ENCODE data around the gene PRSS48.
"Not testable (repeated sequence)": the region's sequence is repeated elsewhere in the genome, so short reads cannot be mapped to it uniquely, and the experiment has no call there.

The PRSS48 gene

GRCh38 chr4:151260526-151260925 lies 16.4 kb upstream of the PRSS48 start:
- DNase-seq (ENCODE audit: low read depth in 2 of 2) = no peak

GRCh38 chr4:151263455-151263854 lies 13.5 kb upstream of the PRSS48 start:
- no peak for DNase-seq (ENCODE audit: low read depth in 2 of 2)

GRCh38 chr4:151266497-151266896 lies 10.5 kb upstream of the PRSS48 start:
- no peak for DNase-seq (ENCODE audit: low read depth in 2 of 2)

GRCh38 chr4:151267104-151267503 lies 9.9 kb upstream of the PRSS48 start:
- DNase-seq (ENCODE audit: low read depth in 2 of 2) = no peak

GRCh38 chr4:151267822-151268535 lies 9.0 kb upstream of the PRSS48 start:
- no peak for DNase-seq (ENCODE audit: low read depth in 2 of 2)

- DNase-seq (ENCODE audit: low read depth in 2 of 2) = not testable (repeated sequence)
These were observed 8.1 kb upstream of the PRSS48 start for GRCh38 chr4:151268905-151269304.

- DNase-seq (ENCODE audit: low read depth in 2 of 2) = no peak
These were observed 7.7 kb downstream of the PRSS48 start for GRCh38 chr4:151284534-151285245.

GRCh38 chr4:151287409-151287808 lies 10.4 kb downstream of the PRSS48 start:
- DNase-seq (ENCODE audit: low read depth in 2 of 2) = no peak

- no peak for DNase-seq (ENCODE audit: low read depth in 2 of 2)
These were observed 14.5 kb downstream of the PRSS48 start for GRCh38 chr4:151291485-151291884.

GRCh38 chr4:151292038-151292437 lies 15.1 kb downstream of the PRSS48 start:
- no peak for DNase-seq (ENCODE audit: low read depth in 2 of 2)

GRCh38 chr4:151294833-151295496 lies 18.0 kb downstream of the PRSS48 start:
- no peak for DNase-seq (ENCODE audit: low read depth in 2 of 2)

GRCh38 chr4:151296227-151296626 lies 19.3 kb downstream of the PRSS48 start:
- no peak for DNase-seq (ENCODE audit: low read depth in 2 of 2)

GRCh38 chr4:151297170-151297569 lies 20.2 kb downstream of the PRSS48 start:
- DNase-seq (ENCODE audit: low read depth in 2 of 2) = no peak

- DNase-seq (ENCODE audit: low read depth in 2 of 2) = no peak
These were observed 25.5 kb downstream of the PRSS48 start for GRCh38 chr4:151302432-151302831.

- no peak for DNase-seq (ENCODE audit: low read depth in 2 of 2)
These were observed 27.3 kb downstream of the PRSS48 start for GRCh38 chr4:151304226-151304625.

GRCh38 chr4:151304755-151305154 lies 27.8 kb downstream of the PRSS48 start:
- DNase-seq (ENCODE audit: low read depth in 2 of 2) = no peak

- no peak for DNase-seq (ENCODE audit: low read depth in 2 of 2)
These were observed 33.3 kb downstream of the PRSS48 start for GRCh38 chr4:151310124-151310728.

GRCh38 chr4:151313306-151314009 lies 36.5 kb downstream of the PRSS48 start:
- no peak for DNase-seq (ENCODE audit: low read depth in 2 of 2)

GRCh38 chr4:151314010-151314355 lies 37.0 kb downstream of the PRSS48 start:
- DNase-seq (ENCODE audit: low read depth in 2 of 2) = no peak

- no peak for DNase-seq (ENCODE audit: low read depth in 2 of 2)
These were observed 37.5 kb downstream of the PRSS48 start for GRCh38 chr4:151314479-151314878.

- no peak for DNase-seq (ENCODE audit: low read depth in 2 of 2)
These were observed 38.4 kb downstream of the PRSS48 start for GRCh38 chr4:151315212-151315886.

Data from stimulated activated CD8-positive, alpha-beta memory T cell treated with anti-CD3 and anti-CD28 coated beads, Interleukin-15, amount 100 ng/mL, for 48 hours (primary cell).